CD8-positive, alpha-beta memory T cell (primary cell): ENCODE data around the gene IZUMO1. TPM values are rescaled to one million over a fixed set of nuclear protein-coding genes. Genes with fewer than 3 reads are reported as not detected.

Source experiments
- CTCF ChIA-PET: fragments of 350-600 bp; sonication (Branson Sonifier 250); formaldehyde crosslinking; loops from one replicate; lab custom pipeline; 2021; ENCODE audit warnings: antibody characterized with exemption; lab: Charles Lee
- POLR2A ChIA-PET: fragments of 350-600 bp; sonication (Branson Sonifier 250); formaldehyde crosslinking; loops from one replicate; lab custom pipeline; 2021; ENCODE audit warnings: antibody characterized with exemption; lab: Charles Lee
- DNase-seq, 5 donors: peaks; one replicate each; pipeline versions ENCODE4 v3.0.0 to v3.0.0-alpha.2; 2020 to 2022; ENCODE audit warnings: mixed read lengths in 1 of 5
- H3K27ac ChIP-seq: one replicate; pipeline ENCODE4 v1.7.0; 2013; ENCODE audit warnings: low read depth, mild to moderate bottlenecking, low read length, moderate library complexity
- H3K27me3 ChIP-seq: 2 replicates; pipeline ENCODE4 v1.7.0; 2013; ENCODE audit warnings: low read length, mild to moderate bottlenecking; ENCODE audit not compliant: insufficient read depth, poor library complexity, severe bottlenecking
- H3K36me3 ChIP-seq: 2 replicates; pipeline ENCODE4 v1.7.0; 2013; ENCODE audit warnings: mild to moderate bottlenecking, low read length, moderate library complexity; ENCODE audit not compliant: insufficient read depth
- H3K4me1 ChIP-seq: 2 replicates; pipeline ENCODE4 v1.7.0; 2013; ENCODE audit warnings: mild to moderate bottlenecking, low read length, moderate library complexity; ENCODE audit not compliant: insufficient read depth
- H3K4me3 ChIP-seq: 2 replicates; pipeline ENCODE4 v1.7.0; 2013; ENCODE audit warnings: mild to moderate bottlenecking, low read length
- H3K9me3 ChIP-seq: 2 replicates; pipeline ENCODE4 v1.7.0; 2013; ENCODE audit warnings: mild to moderate bottlenecking, low read length
- H3K27ac Mint-ChIP-seq, 8 donors: one replicate each; pipeline ENCODE4 v1.8.0; 2020 to 2021; ENCODE audit warnings: mixed read lengths in 8 of 8, mild to moderate bottlenecking in 6 of 8, inconsistent platforms in 3 of 8, moderate library complexity in 3 of 8
- H3K27me3 Mint-ChIP-seq, 2 donors: one replicate each; pipeline ENCODE4 v1.8.0; 2020 to 2021; ENCODE audit warnings: mixed read lengths in 2 of 2, mild to moderate bottlenecking in 1 of 2, moderate library complexity in 1 of 2
- H3K36me3 Mint-ChIP-seq, 3 donors: one replicate each; pipeline ENCODE4 v1.8.0; 2020 to 2021; ENCODE audit warnings: mixed read lengths in 3 of 3, inconsistent platforms in 1 of 3, mild to moderate bottlenecking in 1 of 3
- H3K4me1 Mint-ChIP-seq, 3 donors: one replicate each; pipeline ENCODE4 v1.8.0; 2020 to 2021; ENCODE audit warnings: mixed read lengths in 3 of 3, inconsistent platforms in 1 of 3, mild to moderate bottlenecking in 1 of 3
- H3K4me3 Mint-ChIP-seq, 7 donors: one replicate each; pipeline ENCODE4 v1.8.0; 2020 to 2021; ENCODE audit warnings: mixed read lengths in 7 of 7, mild to moderate bottlenecking in 6 of 7, moderate library complexity in 4 of 7, inconsistent platforms in 2 of 7
- H3K9me3 Mint-ChIP-seq, 5 donors: one replicate each; pipeline ENCODE4 v1.8.0; 2020 to 2022; ENCODE audit warnings: mixed read lengths in 5 of 5, mild to moderate bottlenecking in 3 of 5, moderate library complexity in 2 of 5, inconsistent platforms in 1 of 5
- polyA plus RNA-seq: library from polyadenylated mRNA; unstranded; fragments of 300-500 nt; fragmentation: Illumina TruSeq; gene quantifications from one replicate; pipeline ENCODE4 v1.2.3, GENCODE V29; 2021
- total RNA-seq, 2 experiments: library from RNA; stranded (reverse); gene quantifications; one replicate each; pipeline ENCODE4 v1.2.3, GENCODE V29; 2021

Gene IZUMO1
- total and polyA plus RNA-seq, 3 experiments from 2014 or later, result not detected

GRCh38 chr19:48713864-48714755 lies 32.6 kb downstream of the IZUMO1 start:
- Mint-ChIP-seq H3K4me3 (peak overlapping the region; percentile 80 to 92 (median 86)), H3K36me3 (peaks cover 0 to 4% (median 0%) of the 10 kb centered on the region in 3 donors), H3K4me1 (peaks cover 14 to 23% (median 20%) of the 10 kb centered on the region in 3 donors), H3K9me3 (peaks cover 0 to 3% (median 0%) of the 10 kb centered on the region in 5 donors), H3K27me3 (no peaks in the 10 kb centered on the region), H3K27ac (peak overlapping the region; percentile 22 to 90 (median 79))
- peaks cover 19% of the 10 kb centered on the region for H3K4me1 ChIP-seq
- peak overlapping the region; percentile 70 for H3K27ac ChIP-seq
- no peaks in the 10 kb centered on the region for H3K9me3 ChIP-seq
- DNase-seq, result peak; percentile 95 to 97 (median 97)
- no peaks in the 10 kb centered on the region for H3K27me3 ChIP-seq
- H3K36me3 ChIP-seq, result no peaks in the 10 kb centered on the region
- CTCF ChIA-PET, result interaction anchor here (0.6 to 2.3 kb wide), 5 partner anchors 10 to 265 kb away, joined by 3 to 9 read pairs (median 4); no protein-coding TSS in a partner anchor
- peak overlapping the region; percentile 83 for H3K4me3 ChIP-seq
- POLR2A ChIA-PET, result interaction anchor here (1.2 to 1.7 kb wide), 3 partner anchors 11 to 68 kb away, joined by 3 to 7 read pairs (median 4); partner anchors contain the start of gene CA11

GRCh38 chr19:48713041-48713863 lies 33.5 kb downstream of the IZUMO1 start:
- Mint-ChIP-seq H3K27ac (peak overlapping the region in 5 of 8 donors; percentile 60 to 84 (median 82)), H3K36me3 (peaks cover 0 to 5% (median 3%) of the 10 kb centered on the region in 3 donors), H3K4me1 (peaks cover 14 to 23% (median 20%) of the 10 kb centered on the region in 3 donors), H3K27me3 (no peaks in the 10 kb centered on the region), H3K4me3 (peak overlapping the region; percentile 80 to 92 (median 86)), H3K9me3 (peaks cover 0 to 3% (median 0%) of the 10 kb centered on the region in 5 donors)
- H3K4me3 ChIP-seq, result peak overlapping the region; percentile 83
- H3K27ac ChIP-seq, result peak overlapping the region; percentile 44
- ChIA-PET CTCF (interaction anchor here (0.6 to 2.3 kb wide), 6 partner anchors 11 to 266 kb away, joined by 3 to 9 read pairs (median 4); no protein-coding TSS in a partner anchor), POLR2A (interaction anchor here (0.7 to 1.7 kb wide), 3 partner anchors 15 to 67 kb away, joined by 3 to 7 read pairs (median 4); partner anchors contain the start of gene CA11)
- H3K27me3 ChIP-seq, result no peaks in the 10 kb centered on the region
- H3K9me3 ChIP-seq, result no peaks in the 10 kb centered on the region
- H3K4me1 ChIP-seq, result peaks cover 19% of the 10 kb centered on the region
- no peak for DNase-seq
- H3K36me3 ChIP-seq, result no peaks in the 10 kb centered on the region

DNA sequence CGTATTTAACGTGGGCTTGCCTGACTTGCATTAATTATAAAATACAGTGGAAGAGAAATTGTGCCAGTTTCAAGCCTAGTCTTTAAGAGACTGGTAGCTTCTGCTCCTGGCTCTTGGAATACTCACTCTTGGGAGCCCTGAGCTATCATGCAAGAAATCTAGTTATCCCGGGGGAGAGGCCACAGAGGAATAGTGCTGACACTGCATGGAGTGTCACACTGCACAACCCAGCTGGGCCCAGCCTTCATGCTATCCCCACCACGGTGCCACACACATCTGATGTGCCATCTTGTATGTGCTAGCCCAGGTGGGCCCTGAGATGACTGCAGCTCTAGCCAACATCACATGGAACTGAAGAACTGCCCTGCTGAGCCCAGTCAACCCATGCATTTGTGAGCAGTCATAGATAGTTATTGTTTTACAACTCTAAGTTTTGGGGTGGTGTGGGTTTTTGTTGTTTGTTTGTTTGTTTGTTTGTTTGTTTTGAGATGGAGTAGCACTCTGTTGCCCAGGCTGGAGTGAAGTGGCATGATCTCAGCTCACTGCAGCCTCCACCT lies 35.5 kb downstream of the IZUMO1 start:
- DNase-seq, result no peak
- H3K9me3 ChIP-seq, result no peaks in the 10 kb centered on the region
- Mint-ChIP-seq H3K36me3 (peaks cover 0 to 12% (median 7%) of the 10 kb centered on the region in 3 donors), H3K4me1 (peaks cover 14 to 23% (median 20%) of the 10 kb centered on the region in 3 donors), H3K9me3 (peaks cover 0 to 3% (median 0%) of the 10 kb centered on the region in 5 donors), H3K27me3 (no peaks in the 10 kb centered on the region), H3K4me3 (peak overlapping the region in 5 of 7 donors; percentile 13 to 64 (median 35)), H3K27ac (peak overlapping the region in 1 of 8 donors; percentile 4)
- H3K27me3 ChIP-seq, result no peaks in the 10 kb centered on the region
- CTCF ChIA-PET, result interaction anchor here (0.6 to 2.0 kb wide), 4 partner anchors 9 to 205 kb away, joined by 3 to 8 read pairs (median 4); no protein-coding TSS in a partner anchor
- POLR2A ChIA-PET, result no interaction called here
- H3K4me1 ChIP-seq, result peaks cover 19% of the 10 kb centered on the region
- no peak overlapping the region for H3K4me3 ChIP-seq
- H3K27ac ChIP-seq, result no peak overlapping the region
- H3K36me3 ChIP-seq, result no peaks in the 10 kb centered on the region

DNA sequence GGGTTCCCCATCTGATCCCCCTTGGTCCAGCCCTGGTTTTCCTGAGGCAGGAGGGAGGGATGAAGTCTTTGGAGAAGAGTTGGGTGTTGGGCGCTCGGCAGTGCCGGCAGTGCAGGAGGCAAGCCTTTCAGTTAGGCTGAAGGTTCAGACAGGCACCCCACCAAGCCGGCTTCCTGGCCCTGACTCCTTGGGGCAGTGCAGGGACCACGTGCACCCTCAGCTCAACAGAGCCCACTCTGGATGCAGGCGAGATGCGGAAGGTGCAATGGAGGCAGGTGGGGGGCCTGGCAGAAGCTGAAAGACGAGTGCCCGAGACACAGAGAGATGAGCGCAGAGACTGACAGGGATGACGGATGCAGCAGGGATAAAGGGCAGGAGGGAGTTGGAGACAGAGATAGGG lies 38.2 kb downstream of the IZUMO1 start:
- ChIA-PET POLR2A (no interaction called here), CTCF (no interaction called here)
- Mint-ChIP-seq H3K36me3 (peaks cover 5 to 28% (median 9%) of the 10 kb centered on the region in 3 donors), H3K27ac (peak overlapping the region in 1 of 8 donors; percentile 30), H3K4me1 (peaks cover 8 to 10% (median 10%) of the 10 kb centered on the region in 3 donors), H3K27me3 (no peaks in the 10 kb centered on the region), H3K4me3 (peak overlapping the region in 1 of 7 donors; percentile 74), H3K9me3 (peaks cover 0 to 3% (median 0%) of the 10 kb centered on the region in 5 donors)
- H3K36me3 ChIP-seq, result no peaks in the 10 kb centered on the region
- H3K27me3 ChIP-seq, result no peaks in the 10 kb centered on the region
- DNase-seq, result no peak
- H3K4me3 ChIP-seq, result no peak overlapping the region
- peaks cover 8% of the 10 kb centered on the region for H3K4me1 ChIP-seq
- H3K9me3 ChIP-seq, result no peaks in the 10 kb centered on the region
- no peak overlapping the region for H3K27ac ChIP-seq

DNA sequence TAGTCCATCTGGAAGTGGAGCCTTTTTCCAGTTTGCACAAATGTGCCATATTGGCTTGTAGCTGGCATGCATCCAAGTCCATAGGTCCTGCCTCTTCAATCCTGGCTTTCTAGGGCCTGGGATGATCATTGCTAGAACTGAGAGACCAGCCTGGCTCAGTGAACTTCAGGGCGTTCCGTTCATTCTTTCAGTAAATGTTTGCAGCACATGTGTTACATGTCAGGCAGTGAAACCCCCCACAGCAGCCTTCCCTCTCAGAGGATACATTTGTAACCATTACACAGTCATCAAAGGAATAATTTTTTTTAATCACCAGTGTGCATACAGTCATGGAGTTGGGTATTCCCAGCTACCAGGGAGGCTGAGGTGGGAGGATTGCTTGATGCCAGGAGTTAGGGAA lies 41.3 kb downstream of the IZUMO1 start:
- no peak for DNase-seq
- Histone ChIP-seq H3K4me1 (no peaks in the 10 kb centered on the region), H3K36me3 (no peaks in the 10 kb centered on the region), H3K9me3 (no peaks in the 10 kb centered on the region), H3K27ac (no peak overlapping the region), H3K4me3 (no peak overlapping the region), H3K27me3 (no peaks in the 10 kb centered on the region)
- Mint-ChIP-seq H3K27ac (no peak overlapping the region), H3K4me3 (no peak overlapping the region), H3K4me1 (no peaks in the 10 kb centered on the region), H3K9me3 (no peaks in the 10 kb centered on the region), H3K27me3 (no peaks in the 10 kb centered on the region), H3K36me3 (peaks cover 5 to 37% (median 11%) of the 10 kb centered on the region in 3 donors)
- CTCF ChIA-PET, result no interaction called here
- POLR2A ChIA-PET, result no interaction called here

GRCh38 chr19:48703316-48703715 lies 43.4 kb downstream of the IZUMO1 start:
- no peak for DNase-seq
- ChIA-PET CTCF (no interaction called here), POLR2A (no interaction called here)
- no peak overlapping the region for H3K4me3 Mint-ChIP-seq
- no peak overlapping the region for H3K27ac Mint-ChIP-seq
- Histone ChIP-seq H3K4me1 (no peaks in the 10 kb centered on the region), H3K9me3 (no peaks in the 10 kb centered on the region), H3K36me3 (no peaks in the 10 kb centered on the region), H3K27ac (no peak overlapping the region), H3K27me3 (no peaks in the 10 kb centered on the region), H3K4me3 (no peak overlapping the region)
- H3K4me1 Mint-ChIP-seq, result no peaks in the 10 kb centered on the region
- H3K36me3 Mint-ChIP-seq, result peaks cover 5 to 36% (median 8%) of the 10 kb centered on the region in 3 donors
- no peaks in the 10 kb centered on the region for H3K9me3 Mint-ChIP-seq
- peaks cover 0 to 8% of the 10 kb centered on the region in 2 donors for H3K27me3 Mint-ChIP-seq

DNA sequence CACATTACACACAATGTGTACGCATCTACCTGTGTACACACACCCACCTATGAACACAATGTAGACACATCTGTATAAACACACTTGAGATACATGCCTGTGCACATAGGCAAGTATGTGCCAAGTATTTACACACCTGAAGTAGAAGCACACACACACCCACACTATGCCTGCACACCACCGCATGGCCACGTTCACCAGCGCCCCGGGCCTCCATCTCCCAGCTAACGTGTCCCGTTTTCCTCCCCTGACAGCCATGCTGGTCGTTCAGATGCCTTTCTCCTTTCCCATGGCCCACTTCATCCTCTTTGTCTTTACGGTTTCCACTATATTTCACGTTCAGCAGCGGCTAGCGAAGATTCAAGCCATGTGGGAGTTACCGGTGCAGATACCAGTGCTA lies 44.0 kb downstream of the IZUMO1 start:
- Histone ChIP-seq H3K4me3 (no peak overlapping the region), H3K27me3 (no peaks in the 10 kb centered on the region), H3K36me3 (no peaks in the 10 kb centered on the region), H3K27ac (no peak overlapping the region), H3K4me1 (no peaks in the 10 kb centered on the region), H3K9me3 (no peaks in the 10 kb centered on the region)
- H3K27ac Mint-ChIP-seq, result no peak overlapping the region
- peaks cover 3 to 8% of the 10 kb centered on the region in 2 donors for H3K27me3 Mint-ChIP-seq
- H3K4me3 Mint-ChIP-seq, result no peak overlapping the region
- POLR2A ChIA-PET, result no interaction called here
- DNase-seq, result no peak
- H3K9me3 Mint-ChIP-seq, result no peaks in the 10 kb centered on the region
- no peaks in the 10 kb centered on the region for H3K4me1 Mint-ChIP-seq
- H3K36me3 Mint-ChIP-seq, result peaks cover 5 to 35% (median 8%) of the 10 kb centered on the region in 3 donors
- CTCF ChIA-PET, result no interaction called here
